Pons (tissue), 1 donor: ENCODE data around the gene CTSS.
"Not testable (repeated sequence)": the region's sequence is repeated elsewhere in the genome, so short reads cannot be mapped to it uniquely, and the experiment has no call there.

ENCODE experiments used
- DNase-seq: peaks from one replicate; pipeline ENCODE4 v3.0.0-alpha.2; 2016; ENCODE audit warnings: low spot score

Gene CTSS

DNA sequence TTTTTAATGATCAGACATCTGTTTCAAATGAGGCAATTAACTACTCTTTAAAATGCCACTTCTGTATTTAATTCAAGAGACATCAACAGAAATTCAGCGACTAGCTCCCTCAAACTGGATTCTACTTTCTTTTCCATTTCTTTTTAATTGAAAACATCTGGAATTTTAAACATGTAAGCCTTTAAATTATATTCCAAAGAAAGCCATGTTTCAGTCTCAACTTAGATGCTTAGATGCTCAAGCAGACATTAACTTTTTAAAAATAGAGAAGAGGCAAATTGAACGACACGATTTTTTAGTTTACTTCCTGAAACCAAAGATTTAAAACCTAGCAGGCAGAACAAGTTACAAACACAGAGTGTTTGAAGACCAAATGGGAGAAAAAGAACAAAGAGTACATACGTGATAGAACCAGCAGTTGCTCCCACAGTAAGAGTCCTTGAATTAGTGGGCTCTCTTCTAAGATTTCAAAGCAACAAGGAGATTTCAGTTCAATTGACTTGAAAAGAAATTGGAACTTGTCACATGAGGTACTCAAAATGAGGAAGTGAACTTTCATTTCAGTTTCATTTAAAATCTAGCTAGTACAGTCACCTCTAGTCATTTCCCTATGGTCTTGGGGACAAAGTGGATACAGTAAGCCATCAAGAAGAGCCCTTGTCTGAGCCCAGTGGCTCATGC lies at the start of gene CTSS:
CTSS (minus strand) TSS at position 483 of the 681 bp plus-strand sequence. CDS start 1,015 bp downstream, outside the sequence.
- DNase-seq = peak; percentile 73

- peak; percentile 39 for DNase-seq
Observed at GRCh38 chr1:150813028-150813707, 47.6 kb upstream of the CTSS start.

DNA sequence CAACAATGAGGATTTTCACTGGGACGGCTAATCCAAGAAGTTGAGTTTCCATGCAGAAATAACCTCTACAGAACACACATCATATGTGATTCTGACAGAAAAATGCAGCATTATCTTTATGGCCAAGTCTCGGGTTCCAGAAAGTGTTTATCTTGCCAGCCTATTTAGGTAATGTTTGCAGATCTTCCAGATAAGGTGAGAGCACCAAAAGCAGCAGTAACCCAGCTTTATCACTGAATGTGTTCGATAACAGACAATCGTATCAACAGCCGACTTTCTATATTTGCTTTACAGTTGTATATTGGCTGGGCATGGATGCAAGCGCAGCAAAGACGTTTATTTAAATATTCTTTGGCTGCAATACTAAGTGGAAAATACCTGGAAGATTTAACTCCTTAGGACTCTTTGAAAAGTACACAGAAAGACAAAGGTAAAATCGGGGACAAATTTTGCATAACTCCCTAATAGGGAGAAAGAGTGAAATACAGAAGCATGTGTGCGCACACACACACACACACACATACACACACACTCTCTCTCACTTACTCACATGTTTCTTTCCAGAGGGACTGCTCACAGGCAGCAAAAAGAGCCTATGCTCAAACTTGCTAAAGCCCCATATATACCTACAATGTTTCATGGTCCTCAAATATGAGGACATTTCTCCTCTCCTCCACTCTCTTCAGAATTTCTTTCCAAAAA lies 45.5 kb upstream of the CTSS start:
- no peak for DNase-seq

- DNase-seq = no peak
Observed at GRCh38 chr1:150809651-150810050, 44.1 kb upstream of the CTSS start.

DNA sequence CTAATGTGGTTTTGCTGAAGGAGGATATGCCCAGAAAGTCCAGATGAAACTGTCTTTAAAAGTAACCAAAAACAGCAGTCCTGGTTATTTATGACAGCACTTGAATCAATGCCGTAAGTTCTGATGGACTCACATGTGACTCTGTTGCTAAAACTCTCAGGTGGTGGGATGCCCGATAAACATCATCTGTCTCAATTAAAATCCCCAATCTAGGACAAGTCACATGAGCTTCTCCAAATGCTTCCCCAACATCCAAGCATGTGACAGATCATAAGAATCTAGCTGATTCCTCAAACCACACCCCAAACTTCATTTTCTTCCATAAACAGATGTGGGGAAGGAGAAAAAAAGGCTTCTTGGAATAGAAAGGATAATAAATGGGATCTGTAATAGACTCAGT lies 43.3 kb upstream of the CTSS start:
- no peak for DNase-seq

GRCh38 chr1:150808121-150808520 lies 42.5 kb upstream of the CTSS start, which contains the start of gene CTSK:
TSS of gene CTSK (minus strand) at chr1:150808260. CDS start at chr1:150806805, 1,455 bp downstream.
- DNase-seq = no peak

GRCh38 chr1:150807249-150808023 lies 41.9 kb upstream of the CTSS start:
- DNase-seq = no peak

- no peak for DNase-seq
Observed at GRCh38 chr1:150805899-150806298, 40.3 kb upstream of the CTSS start.

DNA sequence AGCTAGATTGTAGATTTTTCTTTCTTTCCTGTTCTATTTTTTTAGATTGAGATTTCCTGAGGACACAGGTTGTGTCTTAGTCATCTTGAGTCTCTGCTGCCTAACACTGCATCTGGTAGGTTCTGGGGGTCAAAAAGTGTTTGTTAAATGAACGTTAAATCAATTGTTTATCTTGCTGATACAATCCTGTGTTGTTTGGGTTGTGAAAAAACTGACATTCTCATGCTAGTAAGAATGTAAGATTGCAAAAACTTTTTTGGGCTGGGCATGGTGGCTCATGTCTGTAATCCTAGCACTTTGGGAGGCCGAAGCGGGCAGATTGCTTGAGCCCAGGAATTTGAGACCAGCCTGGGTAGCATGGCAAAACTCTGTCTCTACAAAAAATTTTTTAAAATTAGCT lies 39.1 kb upstream of the CTSS start:
- no peak for DNase-seq

- DNase-seq = no peak
Observed at GRCh38 chr1:150799089-150799488, 33.5 kb upstream of the CTSS start.

GRCh38 chr1:150798525-150798924 lies 32.9 kb upstream of the CTSS start:
- DNase-seq = no peak

DNA sequence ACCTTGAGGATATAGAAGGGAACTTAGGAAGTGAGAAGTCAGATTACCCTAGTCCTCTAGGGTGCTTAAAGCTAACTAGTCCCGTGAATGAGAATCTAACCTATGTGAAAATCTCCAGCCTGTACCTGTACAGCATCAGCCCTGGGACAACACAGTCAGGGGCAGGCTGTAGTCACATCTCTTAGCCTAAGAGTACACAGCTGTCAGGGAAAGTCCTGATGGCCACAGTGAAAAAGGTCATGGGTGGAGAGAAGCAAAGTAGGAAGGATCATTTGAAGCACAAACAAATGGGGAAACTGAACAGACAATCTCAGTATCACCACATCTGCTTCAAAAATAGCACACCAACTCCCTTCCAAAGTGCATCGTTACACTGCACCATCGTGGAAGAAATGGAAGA lies 30.8 kb upstream of the CTSS start:
- DNase-seq = no peak

DNA sequence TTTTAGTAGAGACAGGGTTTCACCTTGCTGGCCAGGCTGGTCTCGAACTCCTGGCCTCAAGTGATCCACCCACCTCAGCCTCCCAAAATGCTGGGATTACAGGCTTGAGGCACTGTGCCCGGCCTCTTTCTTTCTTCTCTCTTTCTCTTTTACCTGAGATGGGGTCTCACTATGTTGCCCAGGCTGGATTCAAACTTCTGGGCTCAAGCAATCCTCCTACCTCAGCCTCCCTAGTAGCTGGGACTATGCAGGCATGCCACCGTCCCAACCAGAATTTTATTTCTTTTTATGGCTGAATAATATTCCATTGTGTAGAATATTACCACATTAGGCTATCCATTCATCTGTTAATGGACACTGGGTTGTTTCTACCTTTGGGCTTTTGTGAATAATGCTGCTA lies 28.2 kb upstream of the CTSS start:
- DNase-seq = not testable (repeated sequence)

DNA sequence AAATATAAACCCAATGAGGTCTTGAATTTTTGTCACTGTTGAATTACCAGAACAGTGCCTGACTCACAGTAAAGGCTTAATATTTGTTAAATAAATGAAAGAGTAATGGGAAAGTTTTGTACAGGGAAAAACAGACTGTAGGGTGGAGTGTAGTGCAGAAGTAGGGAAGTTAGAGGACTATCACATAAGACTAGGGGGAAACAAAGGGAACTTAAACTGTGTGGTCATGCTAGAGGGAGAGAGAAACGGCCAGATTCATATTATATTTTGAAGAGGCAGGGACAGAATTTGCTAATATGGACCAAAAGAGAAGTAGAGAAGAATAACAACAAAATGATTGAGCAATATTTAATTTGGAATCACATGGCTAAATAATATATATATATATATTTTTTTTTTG lies 27.6 kb upstream of the CTSS start:
- DNase-seq = no peak

GRCh38 chr1:150791585-150791984 lies 26.0 kb upstream of the CTSS start:
- peak; percentile 36 for DNase-seq

GRCh38 chr1:150789396-150789795 lies 23.8 kb upstream of the CTSS start:
- DNase-seq = peak; percentile 41

GRCh38 chr1:150788946-150789345 lies 23.4 kb upstream of the CTSS start:
- DNase-seq = no peak

DNA sequence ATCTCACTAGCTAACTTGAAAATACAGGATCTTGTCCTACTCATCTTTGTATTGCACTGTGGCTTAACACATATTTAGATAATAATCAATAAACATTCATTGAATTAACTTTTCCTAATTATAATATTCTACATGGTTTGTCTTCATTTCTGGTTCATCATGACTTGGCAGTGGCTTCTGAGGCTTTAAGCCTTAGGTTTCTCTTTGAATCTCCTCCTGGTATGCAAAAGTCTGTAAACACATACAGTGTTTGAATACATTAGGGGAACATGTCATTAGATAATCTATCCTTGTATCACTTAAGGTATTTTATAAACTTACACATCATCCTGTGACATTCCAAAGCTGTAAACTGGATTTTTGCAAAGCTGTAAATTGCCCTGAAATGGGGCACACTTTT lies 21.9 kb upstream of the CTSS start:
- DNase-seq = no peak

- no peak for DNase-seq
Observed at GRCh38 chr1:150780510-150780909, 14.9 kb upstream of the CTSS start.

GRCh38 chr1:150778409-150778808 lies 12.8 kb upstream of the CTSS start:
- no peak for DNase-seq

GRCh38 chr1:150777544-150777943 lies 12.0 kb upstream of the CTSS start:
- DNase-seq = no peak

DNA sequence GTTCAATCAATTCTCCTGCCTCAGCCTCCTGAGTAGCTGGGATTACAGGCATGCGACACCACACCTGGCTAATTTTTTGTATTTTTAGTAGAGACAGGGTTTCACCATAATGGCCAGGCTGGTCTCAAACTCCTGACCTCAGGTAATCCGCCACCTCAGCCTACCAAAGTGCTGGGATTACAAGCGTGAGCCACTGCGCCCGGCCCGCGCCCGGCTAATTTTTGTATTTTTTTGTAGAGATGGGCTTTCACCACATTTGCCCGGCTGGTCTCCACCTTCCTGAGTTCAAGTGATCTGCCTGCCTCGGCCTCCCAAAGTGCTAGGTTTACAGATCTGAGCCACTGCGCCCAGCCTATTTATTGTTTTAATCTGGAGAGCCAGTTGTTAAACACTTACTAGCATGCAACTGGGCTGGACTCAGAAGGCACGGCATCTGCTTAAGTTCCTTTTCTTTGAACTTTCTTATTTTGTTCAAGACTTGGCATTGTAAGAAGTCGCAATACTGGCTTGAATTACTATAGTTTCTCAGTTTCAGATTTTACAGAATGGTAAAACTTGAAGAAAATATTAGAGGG lies 10.4 kb upstream of the CTSS start:
- not testable (repeated sequence) for DNase-seq
